Urothelium cell line (cell line): Measurements from ENCODE around the gene NIT2.
A peak's percentile ranks its signal among the peaks of the same experiment; 100 is the strongest.
"Not testable (repeated sequence)": the region's sequence is repeated elsewhere in the genome, so short reads cannot be mapped to it uniquely, and the experiment has no call there.

Source experiments
- DNase-seq: peaks from one replicate; pipeline ENCODE4 v3.0.0; 2011; ENCODE audit warnings: low spot score, mixed read lengths
- FAIRE-seq: peaks from 2 replicates; lab custom pipeline; 2011; peaks lifted over from hg19 to GRCh38; lab: Jason Lieb, UNC

The NIT2 gene, protein sequence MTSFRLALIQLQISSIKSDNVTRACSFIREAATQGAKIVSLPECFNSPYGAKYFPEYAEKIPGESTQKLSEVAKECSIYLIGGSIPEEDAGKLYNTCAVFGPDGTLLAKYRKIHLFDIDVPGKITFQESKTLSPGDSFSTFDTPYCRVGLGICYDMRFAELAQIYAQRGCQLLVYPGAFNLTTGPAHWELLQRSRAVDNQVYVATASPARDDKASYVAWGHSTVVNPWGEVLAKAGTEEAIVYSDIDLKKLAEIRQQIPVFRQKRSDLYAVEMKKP

DNA sequence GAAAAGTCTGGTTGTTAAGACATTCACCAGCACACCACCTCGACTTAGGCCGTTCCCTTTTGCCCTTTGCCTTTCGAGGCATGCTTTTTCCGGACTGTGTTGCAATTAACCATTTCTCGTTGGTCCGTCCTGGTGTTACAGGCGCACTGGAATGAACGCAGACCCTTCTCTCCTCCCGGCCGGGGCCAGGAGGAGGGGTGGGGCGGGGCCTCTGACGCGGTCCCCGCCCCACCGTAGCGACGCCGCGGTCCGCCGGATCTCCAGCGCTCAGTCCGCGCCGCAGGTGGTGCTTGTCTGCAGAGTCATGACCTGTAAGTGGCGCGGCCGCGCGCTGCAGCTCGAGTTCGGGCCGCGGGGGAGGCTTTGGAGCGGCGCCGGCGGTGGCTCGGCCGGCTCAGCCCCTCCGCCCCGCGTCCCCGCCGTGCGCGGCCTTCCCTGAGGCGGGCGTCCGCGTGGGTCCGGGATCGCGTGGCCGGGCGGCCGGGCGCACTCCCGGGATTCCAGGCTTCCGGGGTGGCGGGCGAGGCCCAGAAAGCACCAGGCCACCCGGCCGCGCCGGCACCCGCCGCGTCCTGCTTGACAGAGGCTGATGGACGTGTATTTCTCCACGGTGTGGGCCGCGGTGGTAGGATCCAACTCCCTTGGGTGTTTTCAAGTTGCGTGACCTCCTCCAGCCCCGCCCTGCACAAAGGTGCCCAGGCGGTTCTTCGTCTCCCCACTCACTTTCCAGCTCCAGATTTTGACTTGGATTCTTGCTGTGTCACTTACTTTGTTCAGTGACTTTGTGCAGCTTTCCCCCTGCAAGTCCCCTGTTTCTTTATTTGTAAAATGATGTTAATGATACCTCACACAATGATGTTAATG, at the start of gene NIT2:
Gene NIT2, plus strand, starts transcription at position 270 of the 864 bp plus-strand sequence. Its CDS starts 35 bp downstream, at position 305.
- FAIRE-seq, result peak; percentile 94
- DNase-seq, result peak; percentile 97

DNA sequence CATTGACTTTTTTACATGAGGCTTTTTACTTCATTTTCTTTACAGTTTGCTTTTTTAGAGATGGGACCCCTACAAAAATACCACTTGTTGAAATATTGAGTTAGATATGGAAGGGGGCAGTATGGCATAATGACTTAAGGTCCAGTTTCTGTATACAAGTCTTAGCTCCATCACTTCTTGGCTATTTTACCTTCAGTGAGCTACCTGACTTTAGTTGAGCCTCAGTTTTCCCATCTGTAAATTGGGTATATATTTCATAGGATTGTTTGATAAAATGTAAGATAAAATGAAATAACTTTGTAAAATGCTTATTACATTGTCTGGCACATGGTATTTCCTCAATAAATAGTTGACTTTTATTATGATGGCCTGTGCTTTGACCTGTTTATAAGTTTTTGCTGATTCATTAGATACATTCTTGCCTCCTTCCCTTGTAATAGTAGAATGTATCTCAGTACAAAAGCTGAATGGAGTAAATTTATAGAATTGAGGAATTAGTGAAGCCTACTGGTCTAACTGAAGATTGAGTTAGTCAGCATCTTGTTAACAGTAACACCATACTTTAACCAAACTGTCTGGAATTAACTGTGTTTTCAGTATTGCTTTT, 46.2 kb upstream of the NIT2 start:
- DNase-seq (no peak), FAIRE-seq (no peak)

DNA sequence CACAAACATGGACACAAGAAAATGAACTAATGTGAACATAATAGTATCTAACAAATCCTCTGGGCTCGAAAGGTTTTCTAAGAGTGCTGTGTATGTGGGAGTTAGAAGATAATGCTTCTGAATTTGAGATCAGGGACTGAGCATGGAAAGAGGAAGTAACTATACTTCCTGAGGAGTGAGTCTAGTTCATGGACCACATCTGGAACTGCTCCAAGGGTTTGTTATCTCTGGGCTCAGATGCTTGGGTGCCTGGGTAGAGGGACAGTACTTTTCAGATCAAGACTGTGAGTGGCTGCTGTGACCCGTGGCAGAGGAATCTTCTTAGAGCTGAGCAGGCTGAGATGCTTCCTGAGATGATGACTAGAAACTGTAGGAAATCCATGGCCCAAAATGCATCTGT, 45.2 kb upstream of the NIT2 start:
- FAIRE-seq, result no peak
- no peak for DNase-seq

DNA sequence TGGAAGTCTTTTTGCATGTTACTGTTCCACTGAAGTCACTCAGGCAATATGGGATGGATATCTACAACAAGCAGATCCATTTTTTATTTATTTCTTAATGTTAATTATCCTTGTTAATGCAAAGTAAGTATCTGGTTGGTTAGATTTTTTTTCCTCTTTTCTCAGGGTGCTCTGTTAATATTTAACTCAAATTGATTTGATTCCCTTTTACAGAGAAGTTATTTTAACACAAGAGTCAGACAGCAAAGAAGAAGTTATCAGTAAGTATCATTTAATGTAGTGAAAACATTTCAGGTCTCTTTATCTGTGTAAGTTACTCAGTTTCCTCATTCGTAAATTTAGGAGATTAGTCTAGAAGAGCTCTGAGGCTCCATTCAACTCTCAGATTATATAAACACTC, 39.5 kb upstream of the NIT2 start:
- no peak for DNase-seq
- no peak for FAIRE-seq

DNA sequence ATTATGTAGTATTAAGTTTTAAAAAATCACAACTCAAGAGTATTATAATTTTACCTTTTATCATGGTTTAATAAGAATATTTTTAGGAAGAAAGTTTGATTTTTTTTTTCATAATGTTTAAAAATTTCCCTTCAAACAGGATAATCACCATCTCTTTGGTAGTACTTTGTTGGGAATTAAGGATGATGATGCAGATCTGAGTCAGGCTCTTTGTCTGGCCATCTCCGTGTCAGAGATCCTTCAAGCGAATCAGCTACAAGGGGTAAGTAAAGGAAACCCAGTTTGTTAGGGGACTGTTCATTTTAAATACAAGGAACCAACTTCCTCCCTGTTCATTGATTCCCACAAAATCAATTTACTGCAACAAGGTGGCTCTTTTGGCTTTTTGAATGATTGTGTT, 36.8 kb upstream of the NIT2 start:
- no peak for FAIRE-seq
- DNase-seq, result no peak

DNA sequence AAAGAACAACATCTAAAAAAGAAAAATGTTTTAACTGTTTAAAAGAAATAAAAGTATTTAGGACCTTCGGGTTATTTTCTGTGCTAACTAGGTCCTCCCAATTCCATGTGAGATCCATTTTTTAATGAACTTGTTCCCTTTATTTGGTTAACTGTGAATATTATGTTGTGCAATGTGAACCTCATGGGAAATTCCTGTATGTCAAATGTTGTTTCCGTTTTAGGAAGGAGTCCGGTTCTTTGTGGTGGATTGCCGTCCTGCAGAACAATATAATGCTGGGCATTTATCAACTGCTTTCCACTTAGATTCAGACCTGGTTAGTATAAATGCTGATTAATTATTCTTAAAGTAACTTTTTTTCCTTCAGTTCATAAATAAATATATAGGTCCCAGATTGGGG, 35.5 kb upstream of the NIT2 start:
- DNase-seq (no peak), FAIRE-seq (no peak)

DNA sequence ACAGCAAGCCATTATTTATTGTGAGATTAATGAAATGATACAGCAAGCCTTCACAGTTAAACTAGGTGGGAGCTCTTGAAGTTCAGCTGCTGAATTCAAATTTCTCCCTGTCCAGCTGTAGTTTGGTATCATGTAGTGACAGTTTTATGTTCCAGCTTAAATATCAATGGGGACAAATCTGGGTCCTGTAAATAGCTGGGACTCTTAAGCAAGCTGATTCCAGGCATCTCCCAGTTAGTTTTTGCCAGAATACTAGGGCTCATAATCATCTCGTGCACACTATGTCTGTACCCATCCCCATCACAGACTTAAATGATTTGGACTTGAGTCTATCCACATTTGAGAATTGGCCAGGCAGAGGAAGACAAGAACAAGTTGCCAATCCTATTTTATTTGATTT, 27.9 kb upstream of the NIT2 start:
- no peak for FAIRE-seq

DNA sequence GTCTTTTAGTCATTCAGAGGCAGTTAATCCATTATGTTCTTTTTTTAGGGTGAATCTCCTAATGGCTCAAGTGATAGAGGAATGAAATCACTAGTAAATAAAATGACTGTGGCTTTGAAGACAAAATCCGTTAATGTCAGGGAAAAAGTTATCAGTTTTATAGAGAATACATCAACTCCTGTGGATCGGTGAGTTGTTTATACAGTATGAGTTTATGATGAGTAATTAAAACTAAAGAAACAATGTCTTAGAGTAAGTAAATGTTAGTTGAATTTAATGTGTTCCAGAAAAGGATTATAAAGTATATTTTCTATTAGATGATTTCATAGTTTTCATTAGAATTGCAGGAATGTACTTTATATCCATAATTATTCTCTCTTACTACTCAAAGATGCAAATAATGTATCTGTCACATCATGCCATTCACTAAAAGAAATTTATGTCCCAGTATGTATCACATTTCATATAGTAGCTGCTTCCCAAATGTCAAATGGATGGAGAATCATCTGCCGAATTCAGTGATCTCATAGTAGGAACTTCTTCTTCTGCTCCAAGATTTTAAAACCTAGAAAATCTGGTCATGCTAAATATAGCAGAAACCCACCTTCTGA, 24.1 kb upstream of the NIT2 start:
- FAIRE-seq, result no peak
- no peak for DNase-seq

More for the DNA sequence above, 27.9 kb upstream of the NIT2 start:
- DNase-seq, result no peak

DNA sequence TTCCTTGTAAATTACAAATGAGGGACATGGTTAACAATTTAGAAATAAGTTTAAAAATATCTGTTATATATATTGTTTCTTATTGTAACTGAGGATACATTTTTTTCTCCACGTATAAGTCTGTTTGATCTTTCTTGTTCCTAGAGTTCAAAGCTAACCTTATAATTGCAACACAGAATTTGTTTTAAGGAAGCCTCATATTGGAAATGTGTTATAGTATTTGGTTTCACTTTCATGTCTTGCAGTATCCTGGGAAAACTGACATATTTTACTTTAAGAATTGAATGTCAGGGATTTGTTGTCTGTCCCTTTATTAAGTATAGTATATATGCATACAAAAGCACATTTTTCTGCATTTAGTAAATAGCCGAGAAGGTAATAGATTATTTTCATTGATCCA, 23.5 kb upstream of the NIT2 start:
- DNase-seq (no peak), FAIRE-seq (no peak)

DNA sequence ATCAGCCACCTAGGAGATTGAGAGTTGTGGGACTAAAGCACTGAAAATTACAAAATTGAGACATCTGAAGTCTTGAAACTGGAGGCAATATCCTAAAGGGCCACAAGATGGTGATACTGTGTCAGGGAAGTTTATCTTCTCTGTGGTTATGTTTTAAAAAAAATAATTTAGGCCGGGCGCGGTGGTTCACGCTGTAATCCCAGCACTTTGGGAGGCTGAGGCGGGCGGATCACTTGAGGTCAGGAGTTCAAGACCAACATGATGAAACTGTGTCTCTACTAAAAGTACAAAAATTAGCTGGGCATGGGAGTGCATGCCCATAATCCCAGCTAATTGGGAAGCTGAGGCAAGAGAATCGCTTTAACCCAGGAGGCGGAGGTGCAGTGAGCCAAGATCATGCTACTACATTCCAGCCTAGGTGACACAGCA, 17.9 kb upstream of the NIT2 start:
- DNase-seq, result peak; percentile 40
- FAIRE-seq, result no peak

DNA sequence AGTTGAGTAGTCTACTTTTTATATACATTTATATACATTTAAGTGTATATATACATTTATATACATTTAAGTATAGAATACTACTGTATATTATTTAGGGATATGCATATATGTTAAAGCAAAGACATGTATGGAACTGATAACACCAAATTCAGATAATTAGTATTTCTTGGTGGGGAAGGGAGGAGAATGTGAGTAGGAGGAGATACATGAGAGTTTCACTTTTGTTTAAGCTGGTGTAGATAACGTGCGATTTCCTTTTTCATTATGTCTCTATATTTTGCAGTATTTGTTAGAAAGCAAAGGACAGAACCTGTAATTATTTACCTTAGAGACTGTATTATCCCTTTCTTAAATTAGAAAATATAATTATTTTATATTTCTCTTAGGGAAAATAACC, 16.6 kb upstream of the NIT2 start:
- DNase-seq, result no peak
- FAIRE-seq, result no peak

DNA sequence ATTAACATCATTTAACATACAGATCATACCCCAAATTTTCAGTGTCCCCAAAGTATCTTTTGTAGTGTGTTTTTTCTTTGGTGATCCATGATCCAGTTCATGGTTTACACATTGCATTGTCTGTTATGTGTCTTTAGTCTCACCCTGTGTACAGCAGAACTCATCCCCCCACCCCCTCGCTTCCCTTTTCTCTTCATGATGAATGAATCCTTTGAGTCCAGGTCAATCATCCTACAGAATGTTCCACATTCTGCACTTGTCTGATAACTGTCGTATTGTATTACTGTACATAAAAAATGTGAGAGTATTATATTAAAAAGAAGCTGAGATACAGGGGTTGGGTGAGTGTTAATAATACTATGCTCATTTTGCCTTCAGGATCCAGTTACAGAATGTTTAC, 14.6 kb upstream of the NIT2 start:
- FAIRE-seq, result no peak
- no peak for DNase-seq

DNA sequence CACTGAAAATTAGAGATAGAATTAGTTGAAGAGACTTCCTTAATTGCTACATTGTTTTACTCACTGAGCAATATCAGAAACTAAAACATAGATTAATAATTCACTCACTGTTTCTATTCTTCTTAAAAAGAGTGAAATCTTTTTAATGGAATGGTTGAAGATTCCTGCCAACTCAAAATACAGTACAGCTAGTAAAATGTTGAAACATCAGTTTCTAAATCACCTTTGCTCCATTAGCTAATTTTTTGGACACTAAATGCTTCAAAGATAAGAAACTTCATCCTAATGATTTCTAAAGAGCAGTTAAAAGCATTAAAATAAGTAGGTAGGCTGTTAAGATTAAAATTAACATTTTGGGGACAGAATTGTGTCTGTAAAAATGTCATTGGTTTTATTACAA, 10.5 kb upstream of the NIT2 start:
- no peak for DNase-seq
- FAIRE-seq, result no peak

DNA sequence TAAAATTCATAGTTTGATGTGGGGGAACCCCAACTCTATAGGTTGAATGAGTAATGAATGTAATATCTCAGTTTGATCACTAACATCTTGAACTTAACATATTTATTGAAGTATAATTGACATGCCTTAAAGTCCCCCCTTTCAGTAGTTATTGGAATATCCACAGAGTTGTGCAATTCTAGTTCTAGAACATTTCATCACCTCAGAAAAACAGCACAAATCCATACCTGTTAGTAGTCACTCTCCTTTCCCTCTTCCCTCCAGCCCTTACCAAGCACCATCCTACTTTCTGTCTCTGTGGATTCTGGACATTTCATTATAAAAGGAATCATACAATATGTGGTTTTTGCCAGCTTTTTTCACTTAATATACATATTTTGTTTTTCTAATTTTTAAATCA, 8.7 kb upstream of the NIT2 start:
- FAIRE-seq, result no peak
- DNase-seq, result no peak

DNA sequence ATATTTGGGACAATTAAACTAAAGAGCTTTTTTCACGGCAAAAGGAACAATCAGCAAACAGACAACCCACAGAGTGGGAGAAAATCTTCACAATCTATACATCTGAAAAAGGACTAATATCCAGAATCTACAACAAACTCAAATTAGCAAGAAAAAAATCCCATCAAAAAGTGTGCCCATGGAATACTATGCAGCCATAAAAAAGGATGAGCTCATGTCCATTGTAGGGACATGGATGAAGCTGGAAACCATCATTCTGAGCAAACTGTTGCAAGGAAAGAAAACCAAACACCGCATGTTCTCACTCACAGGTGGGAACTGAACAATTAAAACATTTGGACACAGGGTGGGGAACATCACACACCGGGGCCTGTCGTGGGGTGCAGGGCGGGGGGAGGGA, 7.2 kb upstream of the NIT2 start:
- FAIRE-seq, result not testable (repeated sequence)

DNA sequence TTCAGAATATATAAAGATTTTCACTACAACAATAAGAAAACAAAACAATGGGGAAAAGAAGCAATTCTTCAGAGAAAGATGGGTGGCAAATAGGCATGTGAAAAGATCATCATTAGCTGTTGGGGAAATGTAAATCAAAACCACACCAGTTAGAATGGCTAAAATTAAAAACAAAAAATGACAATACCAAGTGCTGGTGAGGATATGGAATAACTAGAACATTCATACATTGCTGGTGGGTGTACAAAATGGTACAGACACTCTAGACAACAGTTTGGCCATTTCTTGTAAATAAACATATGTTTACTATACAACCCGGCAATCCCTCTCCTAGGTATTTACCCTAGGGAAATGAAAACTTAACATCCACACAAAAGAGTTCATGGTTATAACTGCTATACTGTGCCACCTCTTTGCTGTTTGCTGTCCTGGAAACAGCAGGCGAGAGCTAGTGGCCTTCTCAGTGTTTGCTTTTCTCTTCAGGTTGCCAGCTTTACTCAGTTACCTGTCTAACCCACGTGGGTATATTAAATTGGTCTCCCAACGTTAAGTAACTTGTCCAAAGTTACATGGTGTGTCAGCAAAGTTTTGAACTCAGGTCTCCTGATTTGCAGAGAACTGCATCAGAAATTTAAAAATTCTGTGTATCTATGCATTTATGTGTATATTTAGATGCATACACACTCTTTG, 4.6 kb upstream of the NIT2 start:
- DNase-seq (no peak), FAIRE-seq (no peak)

More for the DNA sequence above, 7.2 kb upstream of the NIT2 start:
- DNase-seq, result not testable (repeated sequence)

DNA sequence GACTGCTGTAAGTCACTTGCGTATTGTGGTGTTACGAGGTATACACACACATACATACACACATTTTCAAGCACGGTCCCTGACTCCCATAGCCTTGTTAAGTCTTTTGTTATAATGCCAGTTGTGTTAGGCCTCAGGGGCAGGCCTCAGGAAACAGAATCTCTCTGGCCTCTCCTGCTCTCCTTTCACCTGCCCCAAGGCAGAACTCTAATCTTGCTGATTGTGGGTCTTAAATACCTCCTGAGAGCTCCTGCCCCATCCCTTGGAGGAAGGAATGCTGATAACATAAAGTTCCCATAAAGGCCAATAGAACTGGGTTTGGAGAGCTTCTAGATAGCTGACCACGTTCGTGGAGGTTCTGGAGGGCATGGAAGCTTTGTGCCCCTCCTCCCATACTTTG, 3.9 kb upstream of the NIT2 start:
- FAIRE-seq (no peak), DNase-seq (no peak)

DNA sequence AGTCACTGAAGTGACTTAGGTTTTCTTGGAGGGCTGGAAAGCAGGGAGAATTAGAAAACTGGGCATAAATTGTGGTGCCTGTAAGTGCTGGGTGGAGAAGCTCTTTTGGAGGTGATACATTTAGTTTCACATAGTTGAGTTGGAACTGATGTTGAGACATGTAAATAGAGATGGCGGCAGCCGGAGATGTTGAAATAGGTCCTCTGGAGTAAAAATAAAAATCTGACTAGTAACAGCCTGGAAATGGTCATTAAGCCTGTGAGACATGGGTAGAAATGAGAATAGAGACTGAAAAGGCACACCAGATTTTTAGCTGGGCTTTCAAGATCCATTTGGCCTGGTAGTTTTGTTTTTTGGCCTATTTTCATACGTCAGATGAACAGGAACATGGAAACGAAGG, 2.9 kb upstream of the NIT2 start:
- FAIRE-seq, result no peak
- DNase-seq, result no peak

DNA sequence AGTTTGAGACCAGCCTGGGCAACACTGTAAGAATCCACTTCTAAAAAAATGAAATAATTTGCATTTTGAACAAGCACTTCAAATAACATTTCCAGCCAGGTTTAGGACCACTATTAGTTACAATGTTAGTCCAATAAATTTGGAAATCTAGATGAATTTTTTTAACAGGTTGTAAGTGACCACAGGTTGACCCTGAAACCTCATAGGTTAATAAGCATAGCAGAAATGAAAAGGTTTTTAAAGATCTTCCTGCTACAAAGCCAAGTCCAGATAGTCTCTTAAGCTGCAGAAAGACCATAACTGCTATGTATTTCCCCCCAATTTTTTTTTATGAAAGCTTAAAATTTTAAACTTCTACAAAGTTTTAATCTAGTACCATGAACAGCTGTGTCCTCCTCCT, 1.5 kb upstream of the NIT2 start:
- DNase-seq (no peak), FAIRE-seq (no peak)

DNA sequence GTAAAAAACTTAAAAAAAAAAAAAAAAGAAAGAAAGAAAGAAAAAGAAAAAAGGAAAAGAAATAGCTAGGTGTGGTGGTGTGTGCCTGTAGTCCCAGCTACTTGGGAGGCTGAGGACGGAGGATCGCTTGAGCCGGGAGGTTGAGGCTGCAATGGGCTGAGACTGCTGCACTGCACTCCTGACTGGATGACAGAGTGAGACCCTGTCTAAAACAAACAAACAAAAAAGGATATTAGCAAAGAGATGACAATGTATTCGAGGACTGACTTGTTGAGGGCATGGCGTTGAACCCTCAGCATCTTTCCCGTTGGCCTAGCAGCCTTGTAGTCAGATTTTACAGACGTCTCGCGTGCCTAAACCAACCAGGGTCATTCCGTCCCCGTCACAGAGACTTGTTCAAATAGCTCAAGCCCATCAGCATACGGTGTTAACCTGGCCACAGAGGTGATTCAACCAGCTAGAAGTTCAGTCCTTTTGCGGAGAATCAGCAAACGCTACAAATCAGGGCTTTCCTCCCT, 528 bp upstream of the NIT2 start:
- FAIRE-seq, result no peak
- no peak for DNase-seq

DNA sequence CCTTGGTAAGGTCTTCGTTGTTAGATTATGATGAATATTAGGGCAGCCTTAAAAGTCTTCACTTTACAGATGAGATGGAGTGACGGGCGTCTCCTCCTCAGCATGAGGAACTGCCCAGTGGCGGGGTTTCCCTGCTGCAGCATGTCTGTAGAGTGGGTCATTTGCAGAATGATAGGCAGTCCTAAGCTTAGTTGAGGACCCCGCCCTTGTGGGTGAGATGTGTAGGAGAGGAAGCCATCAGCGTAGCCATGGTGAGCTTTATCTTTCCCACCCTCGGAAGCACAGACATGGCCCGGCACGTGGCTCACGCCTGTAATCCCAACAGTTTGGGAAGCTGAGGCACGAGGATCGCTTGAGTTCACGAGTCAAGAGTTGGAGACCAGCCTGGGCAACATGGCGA, 877 bp downstream of the NIT2 start:
- DNase-seq (peak; percentile 36), FAIRE-seq (no peak)
